OCI-LY3 (cell line): ENCODE data around the gene NAGPA.

Experiments
- CTCF ChIP-seq: fragments of 200-600, 300-600 bp; sonication (generic); IDR thresholded peaks from 2 replicates; pipeline ENCODE4 v1.5.1; 2014; ENCODE audit warnings: antibody characterized with exemption, low read length, low read depth
- EZH2phosphoT487 ChIP-seq: fragments of 200-600 bp; shearing (Covaris generic); IDR thresholded peaks from 2 replicates; pipeline ENCODE4 v1.6.1; 2018; ENCODE audit warnings: antibody characterized with exemption, mixed run types, low read depth

GRCh38 chr16:4979736-4980660 is 53.7 kb downstream of the NAGPA start:
- TF ChIP-seq CTCF (no peak), EZH2phosphoT487 (no peak)
